Fibroblast of the conjunctiva (primary cell): ENCODE data around the gene IFNG-AS1.
A peak's percentile ranks its signal among the peaks of the same experiment; 100 is the strongest.

ENCODE experiments used
- DNase-seq: peaks from one replicate; pipeline ENCODE4 v3.0.0-alpha.2; 2010; ENCODE audit warnings: low read depth

Gene IFNG-AS1

DNA sequence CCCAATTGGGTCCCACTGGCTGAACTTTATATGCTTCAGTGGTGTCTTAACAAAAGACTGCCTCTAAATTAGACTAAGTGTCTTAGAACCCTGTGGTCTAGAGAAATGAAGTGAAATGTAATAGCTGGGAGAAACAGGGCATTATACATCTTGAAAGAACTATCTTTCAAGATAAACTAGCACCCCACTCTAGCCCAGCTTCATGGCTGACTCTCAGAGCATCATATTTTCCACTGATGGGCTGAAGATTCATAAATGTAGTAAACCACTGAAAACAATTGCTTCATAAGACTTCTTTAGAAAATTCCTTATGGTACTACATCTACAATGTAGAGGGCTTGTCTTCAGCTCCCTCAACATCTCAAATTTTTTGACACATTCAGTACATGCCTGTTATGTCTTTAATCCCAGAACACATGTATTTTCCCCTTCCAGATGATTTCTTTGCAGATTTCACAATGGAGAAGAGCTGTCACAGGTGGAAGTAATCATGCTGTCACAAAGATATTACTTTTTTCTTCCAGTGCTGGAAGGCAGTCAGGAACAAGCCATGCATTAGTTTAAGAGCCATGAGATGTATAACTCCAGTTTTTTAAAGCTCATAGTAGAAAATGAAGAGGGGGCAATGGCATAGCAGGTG is 48.5 kb downstream of the IFNG-AS1 start:
- no peak for DNase-seq

DNA sequence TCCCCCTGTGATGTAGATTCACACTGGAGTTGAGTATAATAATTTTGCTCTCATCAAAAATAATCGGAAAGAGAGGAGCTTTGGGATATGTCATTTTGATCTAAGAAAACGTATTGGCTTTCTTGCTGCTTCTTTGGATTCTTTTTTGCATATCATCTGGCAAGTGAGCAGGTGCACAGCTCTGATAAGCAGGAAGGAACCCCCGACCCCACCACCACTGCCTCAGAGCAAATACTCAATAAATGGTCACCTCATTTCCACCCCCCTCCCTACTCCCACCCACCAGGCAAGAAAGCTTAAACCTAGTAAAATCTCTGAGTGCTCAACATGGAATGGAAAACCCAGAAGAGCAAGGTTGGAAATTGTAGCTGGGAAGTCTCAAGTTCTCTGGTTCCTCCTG is 49.4 kb downstream of the IFNG-AS1 start:
- DNase-seq = no peak

DNA sequence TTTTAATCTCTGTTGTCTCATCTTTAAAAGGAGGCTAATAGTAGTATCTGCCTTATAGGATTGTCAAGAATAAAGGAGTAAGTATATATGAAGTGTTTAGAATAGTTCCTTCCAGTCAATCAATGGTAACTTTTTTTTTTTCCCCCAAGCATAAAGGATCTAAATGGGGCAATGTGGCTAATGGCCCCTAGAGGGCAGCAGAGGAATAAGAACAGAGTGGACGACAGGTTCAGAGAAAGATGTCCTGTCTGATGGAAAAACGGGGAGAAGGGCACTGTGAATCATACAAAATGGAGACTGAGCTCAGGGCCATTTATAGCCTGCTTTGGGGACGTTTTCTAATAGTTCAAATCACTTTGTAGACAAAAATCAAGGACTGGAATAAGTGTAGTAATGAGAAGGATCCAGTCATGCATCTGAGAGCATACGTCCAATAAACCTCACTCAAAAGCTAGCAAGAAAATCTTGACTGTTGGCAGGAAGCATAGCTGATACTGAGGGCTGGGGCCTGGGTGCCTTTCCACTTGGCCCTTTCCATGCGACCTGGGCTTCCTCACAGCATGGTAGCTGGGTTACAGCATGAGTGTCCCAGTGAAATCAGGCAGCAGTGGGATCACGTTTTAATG is 51.3 kb downstream of the IFNG-AS1 start:
- DNase-seq = peak; percentile 66

DNA sequence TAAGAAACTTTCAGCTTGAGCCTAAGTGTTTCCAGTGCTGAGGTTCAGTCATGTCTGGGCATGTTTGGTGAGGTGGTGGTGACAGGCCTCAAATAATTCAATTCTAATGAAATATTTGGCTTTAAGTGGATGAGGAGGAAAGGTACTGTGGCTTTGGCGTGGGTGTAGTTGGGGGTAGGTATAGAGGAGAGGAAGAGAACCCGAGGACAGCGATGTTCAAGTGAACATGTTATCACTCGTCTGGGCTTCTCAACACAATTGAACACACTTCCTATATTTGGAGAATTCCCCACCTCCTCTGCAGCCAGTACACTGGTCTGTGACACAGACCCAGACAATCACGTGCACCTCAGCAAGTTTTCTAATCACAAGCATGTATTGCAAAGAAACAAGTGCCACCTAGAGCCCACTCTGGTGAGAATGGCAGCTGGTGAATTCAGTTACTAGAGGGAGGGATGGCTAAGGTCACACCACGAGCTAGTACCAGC is 53.0 kb downstream of the IFNG-AS1 start:
- no peak for DNase-seq

DNA sequence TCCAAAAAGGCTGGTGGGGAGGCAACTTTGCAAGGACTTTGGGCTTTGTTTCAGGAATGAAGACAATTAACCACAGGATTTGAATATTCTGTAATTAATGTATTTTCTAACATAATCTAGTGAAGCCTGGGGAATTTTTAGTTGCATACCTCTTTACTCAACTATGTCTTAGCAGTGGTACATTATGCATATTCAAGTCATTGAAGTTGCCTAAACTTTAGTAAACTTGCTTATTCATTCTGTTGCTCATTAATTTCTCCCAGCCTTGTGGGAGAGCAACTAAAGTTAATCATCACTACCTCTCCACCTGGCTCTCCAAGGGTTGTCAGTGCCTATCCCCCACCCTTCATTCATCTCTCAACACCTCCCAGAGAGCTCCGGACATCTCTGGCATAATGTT is 54.2 kb downstream of the IFNG-AS1 start:
- no peak for DNase-seq

DNA sequence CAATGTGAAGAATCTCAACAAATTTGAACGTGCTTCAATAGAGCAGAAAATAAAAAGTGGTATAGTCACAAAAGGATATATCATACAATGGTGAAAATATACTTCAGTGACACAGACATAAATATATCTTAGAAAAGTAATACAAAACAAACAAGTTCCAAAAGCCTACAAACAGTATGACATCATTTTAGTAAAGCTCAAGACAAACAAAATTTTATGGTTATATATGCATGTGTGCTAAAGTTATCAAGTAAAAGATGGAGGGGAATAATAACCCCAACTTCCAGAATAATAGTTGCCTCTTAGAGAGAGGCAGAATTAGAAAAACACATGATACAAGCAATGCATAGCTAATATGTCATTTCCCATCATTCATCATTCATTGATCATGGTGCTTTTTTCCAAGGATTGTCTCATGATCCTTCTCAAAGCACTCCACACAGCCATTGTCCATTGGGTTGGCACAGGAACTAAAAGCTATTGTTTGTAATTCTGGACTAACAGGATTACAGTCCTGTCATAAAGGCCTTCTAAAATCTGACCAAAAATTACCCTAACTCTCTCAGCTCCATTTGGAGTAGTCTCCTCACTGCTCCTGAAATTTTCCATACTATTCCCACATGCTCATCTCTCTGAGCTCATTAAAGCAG is 59.5 kb downstream of the IFNG-AS1 start:
- no peak for DNase-seq

DNA sequence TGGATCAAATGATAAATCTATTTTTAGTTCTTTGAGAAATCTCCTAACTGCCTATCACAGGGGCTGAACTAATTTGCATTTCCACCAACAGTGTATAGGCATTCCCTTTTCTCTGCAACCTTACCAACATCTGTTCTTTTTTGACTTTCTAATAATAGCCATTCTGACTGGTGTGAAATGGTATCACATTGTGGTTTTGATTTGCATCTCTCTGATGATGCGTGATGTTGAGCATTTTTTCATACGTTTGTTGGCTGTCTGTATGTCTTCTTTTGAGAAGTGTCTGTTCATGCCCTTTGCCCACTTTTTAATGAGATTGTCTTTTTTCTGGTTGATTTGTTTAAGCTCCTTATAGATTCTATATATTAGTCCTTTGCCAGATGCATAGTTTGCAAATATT is 67.1 kb downstream of the IFNG-AS1 start:
- no peak for DNase-seq

DNA sequence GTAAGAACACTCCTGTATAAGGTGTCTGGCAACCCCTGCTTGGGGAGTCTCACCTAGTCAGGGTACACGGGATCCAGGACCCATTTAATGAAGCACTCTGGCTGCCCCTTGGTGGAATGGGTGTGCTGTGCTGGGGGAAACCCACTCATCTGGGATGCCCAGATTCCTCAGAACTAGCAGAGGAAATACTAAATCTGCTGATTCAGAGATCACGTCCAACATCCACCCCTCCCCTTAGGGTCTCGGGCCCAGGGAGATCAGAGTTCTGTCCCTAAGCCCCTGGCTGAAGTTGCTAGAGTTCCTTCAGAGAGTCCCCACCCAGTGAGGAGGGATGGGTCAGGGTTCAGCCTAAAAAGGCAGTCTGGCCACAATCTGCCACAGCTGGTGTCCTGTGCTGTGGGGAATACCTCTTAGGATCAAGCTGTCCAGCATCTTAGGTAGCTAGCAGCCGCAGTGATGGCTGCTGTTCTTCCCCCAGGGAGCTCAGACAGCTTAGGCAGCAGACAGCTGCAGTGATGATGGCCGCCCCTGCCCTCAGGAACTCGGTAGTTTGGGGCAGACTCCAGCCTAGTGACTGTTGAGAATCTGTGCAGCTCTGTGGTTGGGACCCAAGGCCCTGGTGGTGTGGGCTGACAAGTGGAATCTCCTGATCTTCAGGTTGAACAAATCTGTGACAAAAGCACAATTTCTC is 74.8 kb downstream of the IFNG-AS1 start:
- DNase-seq = no peak

DNA sequence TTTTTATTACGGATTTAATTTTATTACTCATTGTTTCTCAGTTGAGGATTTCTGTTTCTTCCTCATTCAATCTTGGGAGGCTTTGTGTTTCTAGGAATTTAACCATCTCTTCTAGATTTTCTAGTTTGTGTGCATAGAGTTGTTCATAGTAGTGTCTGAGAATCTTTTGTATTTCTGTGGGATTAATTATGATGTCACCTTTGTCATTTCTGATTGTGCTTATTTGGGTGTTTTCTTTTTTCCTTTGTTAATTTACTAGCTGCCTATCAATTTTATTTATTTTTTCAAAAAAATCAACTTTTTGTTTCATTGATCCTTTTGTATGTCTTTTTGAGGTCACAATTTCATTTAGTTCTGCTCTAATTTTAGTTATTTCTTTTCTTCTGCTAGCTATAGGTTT is 75.9 kb downstream of the IFNG-AS1 start:
- no peak for DNase-seq

DNA sequence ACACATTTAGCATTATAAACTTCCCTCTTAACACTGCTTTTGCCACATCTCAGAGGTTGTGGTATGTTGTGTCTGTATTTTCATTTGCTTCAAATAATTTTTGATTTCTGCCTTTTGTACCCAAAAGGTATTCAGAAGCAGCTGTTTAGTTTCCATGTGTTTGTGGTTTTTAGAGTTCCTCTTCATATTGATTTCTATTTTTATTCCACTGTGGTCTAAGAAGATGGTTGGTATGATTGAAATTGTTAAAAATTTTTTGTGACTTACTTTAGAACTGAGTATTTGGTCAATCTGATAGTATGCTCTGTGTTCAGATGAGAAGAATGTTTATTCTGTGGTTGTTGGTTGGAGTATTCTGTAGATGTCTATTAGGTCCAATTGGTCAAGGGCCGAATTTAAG is 76.4 kb downstream of the IFNG-AS1 start:
- DNase-seq = no peak

DNA sequence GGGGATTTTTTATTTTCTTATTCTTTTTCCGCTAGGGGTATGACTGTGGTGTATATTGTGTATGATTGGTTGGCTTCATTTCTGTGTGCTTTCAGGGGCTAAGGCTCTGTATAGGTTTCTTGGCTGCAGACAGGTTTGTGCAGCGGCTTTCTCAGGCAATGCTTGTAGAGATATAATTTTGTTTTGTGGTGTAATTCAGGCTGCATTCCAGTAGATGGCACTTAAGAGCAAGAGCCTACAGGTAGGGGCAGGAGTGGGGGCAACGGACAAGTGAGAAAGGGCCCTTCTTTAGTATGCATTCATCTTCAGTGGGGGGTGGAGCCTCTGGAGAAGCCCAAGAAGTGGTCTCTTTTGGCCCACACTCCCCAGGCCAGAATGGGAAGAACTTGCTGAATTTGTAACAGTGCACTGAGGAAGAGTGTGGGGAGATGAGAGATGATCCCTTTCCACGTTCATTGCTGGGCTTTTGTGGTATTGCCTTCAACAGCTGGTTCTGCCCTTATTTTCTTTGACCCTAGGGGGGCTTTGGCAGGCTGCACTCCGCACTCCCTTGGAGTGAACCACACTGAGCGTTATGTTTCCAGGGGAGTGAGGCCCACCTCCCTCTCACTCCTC is 78.6 kb downstream of the IFNG-AS1 start:
- no peak for DNase-seq

DNA sequence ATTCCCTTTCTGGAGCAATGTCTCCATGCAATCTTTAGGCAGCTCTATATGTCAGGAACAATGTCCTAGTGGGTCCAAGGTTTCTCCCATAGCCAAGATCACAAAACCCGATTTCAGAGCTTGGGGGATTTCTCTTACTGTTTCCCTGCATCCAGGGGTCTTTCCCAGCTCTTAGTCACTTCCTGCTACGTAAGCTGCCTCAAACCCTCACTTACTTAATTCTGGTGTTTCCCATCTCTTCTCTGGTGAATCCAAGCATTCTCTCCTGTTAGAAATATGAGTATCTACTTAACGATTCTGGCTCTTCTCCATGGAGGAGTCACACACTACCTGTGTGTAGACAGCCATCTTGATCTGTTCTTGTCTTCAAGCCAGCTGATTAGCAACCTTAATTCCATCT is 80.0 kb downstream of the IFNG-AS1 start:
- DNase-seq = no peak
